Thyroid gland (tissue), 4 donors: ENCODE data around the gene CPXM2. TPM values are rescaled to one million over a fixed set of nuclear protein-coding genes. Genes with fewer than 3 reads are reported as not detected.

ENCODE experiments used
- DNase-seq, 2 donors: peaks; one replicate each; pipeline ENCODE4 v3.0.0-alpha.2; 2019
- H3K27ac ChIP-seq, 3 donors: fragments of 200-600 bp; sonication (generic); 1 replicate in 2 of 3; 2 replicates in 1 of 3; pipeline ENCODE4 v1.5.1; 2016 to 2019; ENCODE audit warnings: mild to moderate bottlenecking in 1 of 3, moderate library complexity in 1 of 3
- H3K27me3 ChIP-seq: fragments of 200-600 bp; sonication (generic); one replicate; pipeline ENCODE4 v1.5.1; 2019
- H3K36me3 ChIP-seq, 2 donors: fragments of 200-600 bp; sonication (generic); one replicate each; pipeline ENCODE4 v1.5.1; 2016 to 2019
- H3K4me1 ChIP-seq, 2 donors: fragments of 200-600 bp; sonication (generic); one replicate each; pipeline ENCODE4 v1.5.1; 2017 to 2019
- H3K4me3 ChIP-seq, 3 donors: fragments of 200-600 bp; sonication (generic); replicated peaks in 1 of 3; 1 replicate in 2 of 3; 2 replicates in 1 of 3; pipeline ENCODE4 v1.5.1; 2016; ENCODE audit warnings: mild to moderate bottlenecking in 1 of 3
- H3K9me3 ChIP-seq: fragments of 200-600 bp; sonication (generic); one replicate; pipeline ENCODE4 v1.5.1; 2017
- POLR2A ChIP-seq, 2 donors: fragments of 450-650 bp; IDR thresholded peaks; one replicate each; pipeline ENCODE4 v1.6.1; 2017; ENCODE audit warnings: antibody characterized with exemption in 2 of 2, mild to moderate bottlenecking in 2 of 2, moderate library complexity in 1 of 2
- WGBS, 2 donors: methylation state at CpG; one replicate each; pipeline ENCODE4 v1.1.5; 2017; 5-methylcytosine and 5-hydroxymethylcytosine counted together
- intact Hi-C: fragments of 100-400 bp; cut with DNase I; formaldehyde crosslinking; loops from one replicate; pipeline ENCODE4 v1.15.1; 2023
- total RNA-seq, 4 donors: library from RNA; depleted of rRNA; stranded (reverse); fragments of >200 nt; gene quantifications; one replicate each; pipeline ENCODE4 v1.2.3, GENCODE V29; 2016
- TF ChIP-seq, protein P1 (sequence below), 6 experiments: fragments of 200-600 bp in 3 of 6; fragments of 450-650 bp in 3 of 6; sonication (generic) in 3 of 6; IDR thresholded peaks; one replicate each; pipeline ENCODE4 v1.5.1; 2016 to 2019; ENCODE audit warnings: antibody characterized with exemption in 6 of 6, mild to moderate bottlenecking in 2 of 6, inconsistent platforms in 1 of 6, moderate library complexity in 1 of 6

The CPXM2 gene
- total RNA-seq, 4 donors from 2014 or later, result 6.3 to 11.6 (median 8.5) TPM

DNA sequence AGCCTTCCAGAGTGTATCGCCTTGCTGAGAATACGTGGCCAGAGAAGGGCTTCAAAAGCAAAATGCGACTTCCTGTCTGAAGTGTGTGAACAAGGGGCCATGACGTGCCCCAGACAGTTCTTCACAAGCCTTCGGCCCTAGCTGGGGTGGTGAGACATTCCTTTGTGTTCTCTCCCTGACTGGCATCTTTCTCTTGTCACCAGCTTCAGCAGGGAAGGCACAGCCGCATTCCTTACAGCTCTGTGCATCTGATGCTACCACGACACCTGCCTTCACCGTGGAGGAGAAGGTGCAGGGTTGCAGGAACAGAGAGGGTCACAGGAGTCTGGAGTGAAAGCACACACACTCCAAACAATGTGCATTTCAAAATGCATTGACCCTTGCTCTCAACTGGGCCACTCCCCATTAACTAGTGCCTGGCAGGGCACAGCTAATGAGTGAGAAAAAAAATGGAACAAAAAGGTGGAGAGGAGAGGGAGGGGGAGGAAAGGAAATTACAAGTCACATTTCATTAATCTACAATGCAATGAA lies 132.0 kb downstream of the CPXM2 start:
- TF ChIP-seq POLR2A (IDR thresholded peaks at IDR 0.05), result no peak
- TF ChIP-seq, protein P1, sequence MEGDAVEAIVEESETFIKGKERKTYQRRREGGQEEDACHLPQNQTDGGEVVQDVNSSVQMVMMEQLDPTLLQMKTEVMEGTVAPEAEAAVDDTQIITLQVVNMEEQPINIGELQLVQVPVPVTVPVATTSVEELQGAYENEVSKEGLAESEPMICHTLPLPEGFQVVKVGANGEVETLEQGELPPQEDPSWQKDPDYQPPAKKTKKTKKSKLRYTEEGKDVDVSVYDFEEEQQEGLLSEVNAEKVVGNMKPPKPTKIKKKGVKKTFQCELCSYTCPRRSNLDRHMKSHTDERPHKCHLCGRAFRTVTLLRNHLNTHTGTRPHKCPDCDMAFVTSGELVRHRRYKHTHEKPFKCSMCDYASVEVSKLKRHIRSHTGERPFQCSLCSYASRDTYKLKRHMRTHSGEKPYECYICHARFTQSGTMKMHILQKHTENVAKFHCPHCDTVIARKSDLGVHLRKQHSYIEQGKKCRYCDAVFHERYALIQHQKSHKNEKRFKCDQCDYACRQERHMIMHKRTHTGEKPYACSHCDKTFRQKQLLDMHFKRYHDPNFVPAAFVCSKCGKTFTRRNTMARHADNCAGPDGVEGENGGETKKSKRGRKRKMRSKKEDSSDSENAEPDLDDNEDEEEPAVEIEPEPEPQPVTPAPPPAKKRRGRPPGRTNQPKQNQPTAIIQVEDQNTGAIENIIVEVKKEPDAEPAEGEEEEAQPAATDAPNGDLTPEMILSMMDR (IDR thresholded peaks at IDR 0.05), result no peak
- Histone ChIP-seq H3K27me3 (no peaks in the 10 kb centered on the region), H3K4me3 (no peak overlapping the region), H3K27ac (no peak overlapping the region), H3K9me3 (no peaks in the 10 kb centered on the region), H3K36me3 (no peaks in the 10 kb centered on the region), H3K4me1 (no peaks in the 10 kb centered on the region)
- 37 to 43% methylated on average over 8 of the region's 8 CpGs for WGBS, 2 donors
- intact Hi-C loops, result no loop called here
- no peak for DNase-seq

DNA sequence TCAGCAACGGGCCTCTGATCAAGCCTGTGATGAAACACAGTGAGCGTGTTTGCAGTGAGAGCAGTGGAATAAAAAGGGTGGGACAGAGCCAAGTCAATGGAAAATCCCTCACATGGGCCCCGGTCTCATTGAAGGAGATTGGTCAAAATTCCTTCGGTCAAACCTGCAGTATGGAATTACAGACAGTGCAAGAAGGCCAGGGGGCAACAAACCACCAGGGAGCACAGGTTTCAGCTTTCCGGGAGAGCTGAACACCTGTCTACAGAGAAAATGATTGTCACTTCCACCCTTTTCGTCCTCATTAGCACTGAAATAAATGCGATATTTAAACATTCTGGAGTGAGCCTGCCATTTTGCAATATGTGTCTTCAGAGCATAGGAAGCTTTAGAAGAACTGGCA lies 132.6 kb downstream of the CPXM2 start:
- H3K4me1 ChIP-seq, result no peaks in the 10 kb centered on the region
- no peaks in the 10 kb centered on the region for H3K27me3 ChIP-seq
- intact Hi-C loops, result no loop called here
- no peak for TF ChIP-seq POLR2A (IDR thresholded peaks at IDR 0.05)
- TF ChIP-seq, protein P1 (IDR thresholded peaks at IDR 0.05), result no peak
- DNase-seq, result no peak
- no peaks in the 10 kb centered on the region for H3K36me3 ChIP-seq
- 84 to 85% methylated on average over 7 of the region's 7 CpGs for WGBS, 2 donors
- H3K27ac ChIP-seq, result no peak overlapping the region
- no peaks in the 10 kb centered on the region for H3K9me3 ChIP-seq
- H3K4me3 ChIP-seq, result no peak overlapping the region

DNA sequence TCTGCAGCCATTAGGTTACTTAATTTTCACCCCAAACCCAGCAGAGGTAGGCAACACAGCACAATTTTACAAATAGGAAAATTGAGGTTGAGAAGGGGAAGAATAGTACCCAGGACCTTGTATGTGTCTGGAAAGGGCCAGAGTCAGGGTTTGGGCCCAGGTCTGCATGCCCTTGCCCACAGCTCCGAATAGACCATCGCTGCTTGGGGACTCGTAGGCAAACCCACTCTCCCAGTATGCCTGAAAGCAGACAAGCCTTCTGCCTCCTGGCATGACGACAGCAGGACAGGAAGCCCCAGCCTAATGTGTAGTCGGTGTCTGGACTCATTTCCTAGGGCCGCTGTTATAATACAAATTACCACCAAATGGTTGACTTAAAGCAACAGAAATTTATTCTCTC lies 133.8 kb downstream of the CPXM2 start:
- WGBS, 2 donors, result 70 to 76% methylated on average over 5 to 6 of the region's 6 CpGs
- intact Hi-C loops, result no loop called here

DNA sequence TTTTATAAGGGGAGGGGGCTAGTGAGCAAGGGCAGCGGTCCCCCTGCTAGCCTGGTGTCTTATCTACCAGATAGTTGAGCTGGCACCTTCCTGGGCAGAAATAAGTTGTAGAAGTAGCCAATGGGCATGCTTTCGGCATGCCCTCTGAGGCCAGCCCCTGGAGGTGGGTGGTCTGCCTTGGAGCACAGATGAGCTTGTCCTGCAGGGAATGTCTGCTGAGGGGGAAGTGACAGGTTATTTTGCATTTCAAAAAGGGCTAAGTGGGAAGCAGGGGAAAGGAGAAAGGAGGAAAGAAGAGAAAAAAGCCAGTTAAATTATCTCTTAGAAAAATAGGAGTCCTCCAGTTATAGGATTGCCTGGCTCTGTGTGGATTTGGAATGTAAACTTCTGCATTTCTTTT lies 136.5 kb downstream of the CPXM2 start:
- Histone ChIP-seq H3K36me3 (no peaks in the 10 kb centered on the region), H3K27me3 (no peaks in the 10 kb centered on the region), H3K4me1 (no peaks in the 10 kb centered on the region), H3K4me3 (no peak overlapping the region), H3K27ac (no peak overlapping the region), H3K9me3 (no peaks in the 10 kb centered on the region)
- WGBS, 2 donors, result 69 to 86% methylated on average over 2 of the region's 2 CpGs
- TF ChIP-seq, protein P1 (IDR thresholded peaks at IDR 0.05), result no peak
- TF ChIP-seq POLR2A (IDR thresholded peaks at IDR 0.05), result no peak
- DNase-seq, result no peak
- intact Hi-C loops, result no loop called here

More for the DNA sequence above, 133.8 kb downstream of the CPXM2 start:
- no peaks in the 10 kb centered on the region for H3K4me1 ChIP-seq
- no peak overlapping the region for H3K27ac ChIP-seq
- no peak overlapping the region for H3K4me3 ChIP-seq
- no peak for DNase-seq
- H3K36me3 ChIP-seq, result no peaks in the 10 kb centered on the region
- TF ChIP-seq, protein P1 (IDR thresholded peaks at IDR 0.05), result no peak
- no peak for TF ChIP-seq POLR2A (IDR thresholded peaks at IDR 0.05)
- no peaks in the 10 kb centered on the region for H3K9me3 ChIP-seq
- no peaks in the 10 kb centered on the region for H3K27me3 ChIP-seq

DNA sequence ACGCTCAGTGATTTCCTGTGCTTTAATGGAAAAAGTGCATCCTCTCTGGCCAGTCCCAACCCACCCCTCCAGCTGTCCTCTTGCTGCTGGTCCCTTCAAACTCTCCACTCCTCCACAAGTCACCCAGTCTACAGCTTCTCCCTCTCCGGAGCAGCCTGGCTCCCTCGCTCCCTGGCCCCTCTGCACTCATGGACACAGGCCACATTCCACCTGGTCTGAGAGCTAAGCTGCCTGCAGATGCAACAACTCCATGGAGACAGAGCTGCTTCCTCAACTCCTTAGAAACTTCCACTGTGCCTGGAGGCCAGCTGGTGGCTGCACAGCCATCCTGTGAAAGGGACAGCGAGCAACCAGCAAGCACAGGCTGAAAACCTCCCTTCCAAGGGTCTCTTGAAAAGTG lies 137.5 kb downstream of the CPXM2 start:
- H3K9me3 ChIP-seq, result no peaks in the 10 kb centered on the region
- TF ChIP-seq, protein P1 (IDR thresholded peaks at IDR 0.05), result no peak
- TF ChIP-seq POLR2A (IDR thresholded peaks at IDR 0.05), result no peak
- DNase-seq, result no peak
- H3K27me3 ChIP-seq, result no peaks in the 10 kb centered on the region
- H3K4me1 ChIP-seq, result no peaks in the 10 kb centered on the region
- 63 to 76% methylated on average over 4 of the region's 4 CpGs for WGBS, 2 donors
- no peak overlapping the region for H3K27ac ChIP-seq
- H3K4me3 ChIP-seq, result no peak overlapping the region
- H3K36me3 ChIP-seq, result no peaks in the 10 kb centered on the region
- intact Hi-C loops, result no loop called here
